PC-3 (cell line): ENCODE results near the gene FAM89B. TPM values are rescaled to one million over a fixed set of nuclear protein-coding genes. Genes with fewer than 3 reads are reported as not detected.

Source experiments
- ATAC-seq: fragments of 200-7000 bp; cut with Tn5 transposase; 2 replicates; pipeline ENCODE4 v1.9.1; 2020; ENCODE audit warnings: mild to moderate bottlenecking, moderate library complexity
- BruUV-seq: library from RNA; stranded (reverse); fragments of 400-500 nt; replicated peaks from 2 replicates; lab custom pipeline; 2021; lab: Mats Ljungman, UMichigan
- CTCF ChIA-PET: fragments of 300-600 bp; sonication (Branson Sonifier 250); formaldehyde crosslinking; loops from one replicate; lab custom pipeline; 2022; ENCODE audit warnings: antibody characterized with exemption; lab: Charles Lee
- POLR2A ChIA-PET: fragments of 300-600 bp; sonication (Branson Sonifier 250); formaldehyde crosslinking; loops from one replicate; lab custom pipeline; 2022; ENCODE audit warnings: antibody characterized with exemption; ENCODE audit not compliant: unreplicated experiment; lab: Charles Lee
- DNase-seq: peaks from one replicate; pipeline ENCODE4 v3.0.0-alpha.2; 2015
- H2AFZ ChIP-seq: fragments of 300-600 bp; sonication (generic); 2 replicates; pipeline ENCODE4 v1.6.0; 2016; ENCODE audit warnings: antibody characterized with exemption, low read length
- H3F3A ChIP-seq: fragments of 300-600 bp; sonication (generic); one replicate; pipeline ENCODE4 v1.6.0; 2017; ENCODE audit warnings: antibody characterized with exemption, low read length, control low read depth, mild to moderate bottlenecking; ENCODE audit not compliant: unreplicated experiment
- H3K27ac ChIP-seq: fragments of 300-600 bp; sonication (generic); 2 replicates; pipeline ENCODE4 v1.5.1; 2016; ENCODE audit warnings: mild to moderate bottlenecking, low read length
- H3K27me3 ChIP-seq: fragments of 300-600 bp; sonication (generic); 2 replicates; pipeline ENCODE4 v1.6.1; 2016; ENCODE audit warnings: low read length, mixed read lengths
- H3K36me3 ChIP-seq: fragments of 300-600 bp; sonication (generic); 2 replicates; pipeline ENCODE4 v1.6.1; 2016; ENCODE audit warnings: low read depth, mixed run types, low read length, mixed read lengths
- H3K4me1 ChIP-seq: fragments of 300-600 bp; sonication (generic); 2 replicates; pipeline ENCODE4 v1.5.1; 2016; ENCODE audit warnings: low read length; ENCODE audit not compliant: insufficient read depth
- H3K4me2 ChIP-seq: fragments of 300-600 bp; sonication (generic); 2 replicates; pipeline ENCODE4 v1.6.0; 2016; ENCODE audit warnings: low read length
- H3K4me3 ChIP-seq: fragments of 300-600 bp; sonication (generic); 2 replicates; pipeline ENCODE4 v1.5.1; 2016; ENCODE audit warnings: mild to moderate bottlenecking, low read length, mixed read lengths
- H3K79me2 ChIP-seq: fragments of 300-600 bp; sonication (generic); 2 replicates; pipeline ENCODE4 v1.6.1; 2017; ENCODE audit warnings: low read length, mixed read lengths
- H3K9ac ChIP-seq: fragments of 300-600 bp; sonication (generic); 2 replicates; pipeline ENCODE4 v1.6.0; 2016; ENCODE audit warnings: mild to moderate bottlenecking, low read length
- H3K9me2 ChIP-seq: fragments of 300-600 bp; sonication (generic); replicated peaks from 2 replicates; pipeline ENCODE4 v1.6.1; 2016; ENCODE audit warnings: mixed run types, low read length, mixed read lengths
- H3K9me3 ChIP-seq: fragments of 300-600 bp; sonication (generic); 2 replicates; pipeline ENCODE4 v1.6.1; 2016; ENCODE audit warnings: low read length, mixed read lengths
- H4K20me1 ChIP-seq: fragments of 300-600 bp; sonication (generic); 2 replicates; pipeline ENCODE4 v1.6.1; 2016; ENCODE audit warnings: low read length, mixed read lengths
- EZH2 ChIP-seq: fragments of 300-600 bp; sonication (generic); IDR thresholded peaks from one replicate; pipeline ENCODE4 v1.6.1; 2017; ENCODE audit warnings: antibody characterized with exemption, mild to moderate bottlenecking, low read length; ENCODE audit not compliant: unreplicated experiment
- EZH2phosphoT487 ChIP-seq: fragments of 300-600 bp; sonication (generic); IDR thresholded peaks from 2 replicates; pipeline ENCODE4 v1.6.1; 2018; ENCODE audit warnings: mild to moderate bottlenecking, antibody characterized with exemption, low read length, borderline replicate concordance
- intact Hi-C: fragments of 100-400 bp; cut with micrococcal nuclease; formaldehyde crosslinking; loops from 2 replicates; pipeline ENCODE4 v1.9.0; 2023
- total RNA-seq: library from RNA; depleted of rRNA; stranded (reverse); fragments of >200 nt; gene quantifications from 2 replicates; pipeline ENCODE4 v1.2.3, GENCODE V29; 2014
- TF ChIP-seq, protein P1 (sequence below): fragments of 300-600 bp; sonication (generic); conservative IDR thresholded peaks from 2 replicates; pipeline ENCODE4 v1.5.1; 2017; ENCODE audit warnings: antibody characterized with exemption, low read depth, mild to moderate bottlenecking, low read length

Gene FAM89B
- total RNA-seq, 1 experiment from 2014 or later = 76.3 TPM

DNA sequence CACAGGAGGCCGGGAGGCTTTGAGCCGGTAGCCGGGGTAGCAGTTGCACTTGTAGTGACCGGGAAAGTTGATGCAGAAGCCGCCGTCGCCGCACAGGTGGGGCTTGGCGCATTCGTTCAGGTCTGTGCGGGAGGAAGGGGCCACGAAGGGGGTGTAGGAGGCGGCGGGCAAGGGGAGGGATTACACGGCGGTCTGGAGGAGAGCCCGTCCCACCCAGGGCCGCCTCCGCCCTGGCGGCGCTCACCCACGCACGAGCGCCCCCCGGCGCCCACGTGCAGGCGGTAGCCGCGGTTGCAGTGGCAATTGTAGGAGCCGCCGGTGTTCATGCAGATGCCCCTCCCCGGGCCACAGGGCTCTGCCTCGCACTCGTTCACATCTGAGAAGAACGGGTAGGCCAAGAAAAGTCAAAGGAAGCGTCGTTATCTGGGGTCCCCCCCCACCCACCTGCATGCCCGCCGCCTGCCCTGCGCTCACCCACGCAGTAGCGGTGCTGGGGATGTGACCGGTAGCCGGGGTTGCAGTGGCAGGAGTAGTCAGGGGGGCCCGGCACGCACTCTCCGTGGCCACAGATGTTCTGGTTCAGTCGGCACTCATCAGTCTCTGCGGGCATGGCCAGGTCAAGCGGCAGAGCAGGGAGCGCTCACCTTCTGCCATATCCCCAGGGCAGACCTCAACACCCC, 24.8 kb upstream of the FAM89B start:
- Histone ChIP-seq H3K27me3 (no peaks in the 10 kb centered on the region), H3K79me2 (no peaks in the 10 kb centered on the region), H2AFZ (no peak overlapping the region), H3F3A (no peaks in the 10 kb centered on the region), H3K36me3 (peaks cover 11% of the 10 kb centered on the region; the same call in 1 of the 2 replicates), H3K9me3 (no peaks in the 10 kb centered on the region), H3K27ac (no peak overlapping the region), H3K4me3 (no peak overlapping the region), H3K9ac (no peak overlapping the region), H3K4me1 (peaks cover 25% of the 10 kb centered on the region), H3K9me2 (no peaks in the 10 kb centered on the region), H4K20me1 (no peaks in the 10 kb centered on the region), H3K4me2 (no peak overlapping the region)
- intact Hi-C loops = loop anchor here (10.0 kb wide), 1 partner anchor 67 kb away; the partner anchor contains the start of genes MAP3K11 and PCNX3
- ATAC-seq (no peak), DNase-seq (no peak)
- POLR2A ChIA-PET = interaction anchor here (0.5 kb wide), 1 partner anchor 271 kb away, joined by 3 read pairs; no protein-coding TSS in a partner anchor
- TF ChIP-seq EZH2 (no peak), EZH2phosphoT487 (no peak)
- TF ChIP-seq, protein P1, sequence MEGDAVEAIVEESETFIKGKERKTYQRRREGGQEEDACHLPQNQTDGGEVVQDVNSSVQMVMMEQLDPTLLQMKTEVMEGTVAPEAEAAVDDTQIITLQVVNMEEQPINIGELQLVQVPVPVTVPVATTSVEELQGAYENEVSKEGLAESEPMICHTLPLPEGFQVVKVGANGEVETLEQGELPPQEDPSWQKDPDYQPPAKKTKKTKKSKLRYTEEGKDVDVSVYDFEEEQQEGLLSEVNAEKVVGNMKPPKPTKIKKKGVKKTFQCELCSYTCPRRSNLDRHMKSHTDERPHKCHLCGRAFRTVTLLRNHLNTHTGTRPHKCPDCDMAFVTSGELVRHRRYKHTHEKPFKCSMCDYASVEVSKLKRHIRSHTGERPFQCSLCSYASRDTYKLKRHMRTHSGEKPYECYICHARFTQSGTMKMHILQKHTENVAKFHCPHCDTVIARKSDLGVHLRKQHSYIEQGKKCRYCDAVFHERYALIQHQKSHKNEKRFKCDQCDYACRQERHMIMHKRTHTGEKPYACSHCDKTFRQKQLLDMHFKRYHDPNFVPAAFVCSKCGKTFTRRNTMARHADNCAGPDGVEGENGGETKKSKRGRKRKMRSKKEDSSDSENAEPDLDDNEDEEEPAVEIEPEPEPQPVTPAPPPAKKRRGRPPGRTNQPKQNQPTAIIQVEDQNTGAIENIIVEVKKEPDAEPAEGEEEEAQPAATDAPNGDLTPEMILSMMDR = no peak
- CTCF ChIA-PET = no interaction called here
- BruUV-seq = no TSS peak

DNA sequence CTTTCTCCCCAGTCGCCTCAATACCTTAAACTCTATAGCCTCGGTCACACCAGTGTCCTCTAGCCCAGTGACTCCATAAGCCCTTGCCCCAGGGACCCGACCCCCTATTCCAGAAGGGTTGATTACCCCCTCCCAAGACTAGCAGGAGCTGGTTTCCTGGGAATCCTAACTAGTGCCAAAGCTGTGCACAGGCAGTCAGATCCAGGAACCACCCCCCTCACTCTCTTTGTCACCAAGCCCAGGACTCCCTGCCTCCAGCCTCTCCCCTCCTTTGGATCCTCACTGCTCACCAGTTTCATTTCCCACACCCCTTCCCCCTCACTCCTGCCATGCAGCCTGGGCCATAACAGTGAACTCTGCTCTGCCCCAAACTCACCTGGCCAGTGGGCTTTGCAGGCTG, 23.9 kb upstream of the FAM89B start:
- H3K9ac ChIP-seq = no peak overlapping the region
- H3K4me3 ChIP-seq = no peak overlapping the region
- intact Hi-C loops = loop anchor here (10.0 kb wide), 1 partner anchor 66 kb away; the partner anchor contains the start of genes MAP3K11 and PCNX3
- peaks cover 11% of the 10 kb centered on the region; the same call in 1 of the 2 replicates for H3K36me3 ChIP-seq
- H4K20me1 ChIP-seq = no peaks in the 10 kb centered on the region
- TF ChIP-seq, protein P1 = no peak
- TF ChIP-seq EZH2phosphoT487 (no peak), EZH2 (no peak)
- DNase-seq (no peak), ATAC-seq (no peak)
- no peaks in the 10 kb centered on the region for H3K79me2 ChIP-seq
- H3K9me2 ChIP-seq = no peaks in the 10 kb centered on the region
- no peaks in the 10 kb centered on the region for H3K27me3 ChIP-seq
- ChIA-PET POLR2A (no interaction called here), CTCF (no interaction called here)
- H3K4me1 ChIP-seq = peaks cover 25% of the 10 kb centered on the region
- no peaks in the 10 kb centered on the region for H3F3A ChIP-seq
- H3K4me2 ChIP-seq = no peak overlapping the region
- no peaks in the 10 kb centered on the region for H3K9me3 ChIP-seq
- H2AFZ ChIP-seq = no peak overlapping the region
- no TSS peak for BruUV-seq
- H3K27ac ChIP-seq = no peak overlapping the region

DNA sequence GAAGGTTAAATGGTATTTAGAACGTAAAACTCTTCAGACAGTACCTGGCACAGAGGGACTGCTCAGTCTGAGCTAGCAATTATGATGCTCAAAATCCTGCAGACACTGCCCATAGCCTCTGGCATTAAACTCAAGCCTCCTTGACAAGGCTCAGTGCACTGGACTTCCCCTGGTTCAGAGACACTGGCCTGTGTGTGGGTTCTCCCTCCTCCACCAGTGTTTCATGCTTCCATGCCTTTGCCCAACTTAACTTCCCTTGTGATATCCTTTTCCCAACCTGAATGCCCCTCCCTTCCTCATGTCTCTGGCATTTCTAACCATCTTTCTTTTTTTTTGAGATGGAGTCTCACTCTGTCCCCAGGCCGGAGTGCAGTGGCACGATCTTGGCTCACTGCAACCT, 23.2 kb upstream of the FAM89B start:
- Histone ChIP-seq H3K36me3 (peaks cover 11% of the 10 kb centered on the region; the same call in 1 of the 2 replicates), H3K27me3 (no peaks in the 10 kb centered on the region), H3K9me2 (no peaks in the 10 kb centered on the region), H4K20me1 (no peaks in the 10 kb centered on the region), H3K9ac (no peak overlapping the region), H3K4me3 (no peak overlapping the region), H3K4me2 (no peak overlapping the region), H3K27ac (no peak overlapping the region), H3K9me3 (no peaks in the 10 kb centered on the region), H3K79me2 (0 out of 2 replicates have a peak, but pooled peaks cover under 1% of the 10 kb centered on the region), H2AFZ (no peak overlapping the region), H3F3A (no peaks in the 10 kb centered on the region), H3K4me1 (peaks cover 25% of the 10 kb centered on the region)
- ATAC-seq (no peak), DNase-seq (no peak)
- POLR2A ChIA-PET = no interaction called here
- no TSS peak for BruUV-seq
- TF ChIP-seq, protein P1 = no peak
- TF ChIP-seq EZH2phosphoT487 (no peak), EZH2 (no peak)
- CTCF ChIA-PET = no interaction called here
- intact Hi-C loops = loop anchor here (10.0 kb wide), 1 partner anchor 66 kb away; the partner anchor contains the start of genes MAP3K11 and PCNX3
